Measurements from ENCODE around the gene CHST13.

CHST13 gene

GRCh38 chr3:126510308-126510910, 13.5 kb upstream of the CHST13 start:
- no peak for DNase-seq (ENCODE audit: low read depth)

DNA sequence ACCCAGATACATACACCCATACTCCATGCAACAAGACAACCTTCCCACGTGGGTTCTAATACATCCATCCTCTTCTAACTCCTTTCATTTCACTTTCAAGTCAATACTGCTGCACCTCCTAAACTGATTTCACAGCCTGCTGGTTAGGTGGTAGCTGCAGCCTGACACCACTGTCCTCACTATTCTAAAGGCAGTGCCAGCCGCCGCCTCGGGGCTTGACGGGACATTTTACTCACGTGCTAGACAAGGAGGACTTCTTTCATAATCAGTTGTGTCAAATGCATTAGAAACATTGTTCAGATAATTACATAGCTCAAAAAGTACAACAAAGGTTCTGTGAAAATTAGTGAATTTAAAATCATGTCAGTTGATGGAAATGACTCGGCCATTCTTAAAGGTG, 12.7 kb upstream of the CHST13 start:
- no peak for DNase-seq (ENCODE audit: low read depth)

- no peak for DNase-seq (ENCODE audit: low read depth)
These were observed 11.9 kb upstream of the CHST13 start for GRCh38 chr3:126512026-126512425.

- DNase-seq (ENCODE audit: low read depth), result no peak
These were observed 10.9 kb upstream of the CHST13 start for GRCh38 chr3:126512916-126513650.

GRCh38 chr3:126514161-126514560, 9.8 kb upstream of the CHST13 start:
- no peak for DNase-seq (ENCODE audit: low read depth)

DNA sequence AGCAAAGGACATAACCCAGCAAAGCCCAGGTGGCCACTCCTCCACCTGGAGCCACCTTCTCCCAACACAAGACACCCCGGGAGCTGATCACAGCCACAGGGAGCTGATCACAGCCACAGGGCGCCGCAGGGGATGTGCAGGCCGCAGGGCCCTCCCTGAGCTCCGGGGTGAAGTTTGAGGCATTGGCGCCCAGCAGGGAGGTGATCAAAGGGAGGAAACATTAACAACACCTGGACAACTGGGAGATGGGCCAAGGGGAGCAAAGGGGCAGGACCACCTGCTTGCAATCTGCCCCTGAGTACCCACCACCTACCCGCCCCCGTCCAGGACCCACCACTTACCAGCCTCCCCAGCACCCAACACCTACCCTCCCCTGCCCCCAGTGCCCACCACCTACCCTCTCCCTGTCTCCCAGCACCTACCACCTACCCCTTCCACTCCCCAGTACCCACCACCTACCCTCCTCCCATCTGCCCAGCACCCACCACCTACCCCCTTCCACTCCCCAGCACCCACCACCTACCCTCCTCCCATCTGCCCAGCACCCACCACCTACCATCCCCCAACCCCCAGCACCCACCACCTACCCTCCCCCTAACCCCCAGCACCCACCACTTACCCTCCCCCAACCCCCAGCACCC, 8.8 kb upstream of the CHST13 start:
- no peak for DNase-seq (ENCODE audit: low read depth)

DNA sequence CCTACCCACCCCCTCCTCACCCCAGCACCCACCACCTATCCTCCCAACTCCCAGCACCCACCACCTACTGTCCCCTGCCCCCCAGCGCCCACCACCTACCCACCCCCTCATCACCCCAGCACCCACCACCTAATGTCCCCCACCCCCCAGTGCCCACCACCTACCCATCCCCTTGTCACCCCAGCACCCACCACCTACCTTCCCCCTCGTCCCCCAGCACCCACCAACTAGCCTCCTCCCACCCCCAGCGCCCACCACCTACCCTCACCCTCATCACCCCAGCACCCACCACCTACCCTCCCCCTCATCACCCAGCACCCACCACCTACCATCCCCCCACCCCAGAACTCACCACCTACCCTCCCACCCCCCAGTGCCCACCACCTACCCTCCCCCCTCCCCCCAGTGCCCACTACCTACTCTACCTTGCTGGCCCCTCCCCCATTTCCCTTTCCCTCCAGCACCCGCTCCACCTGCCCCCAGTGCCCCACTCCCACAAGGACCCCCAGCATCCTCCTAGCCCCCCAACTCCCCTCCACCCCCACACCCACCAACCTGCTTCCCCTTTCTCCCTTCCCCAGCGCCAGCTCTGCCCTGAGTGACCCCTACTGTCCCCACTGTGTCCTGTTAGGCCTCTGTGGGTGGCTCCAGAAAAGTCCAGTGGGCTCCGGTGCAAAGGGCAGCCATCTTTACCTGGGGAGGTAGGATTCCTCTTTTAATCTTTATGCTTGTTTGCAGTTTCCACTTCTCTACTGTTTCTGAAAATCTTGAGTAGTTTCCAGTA, 7.6 kb upstream of the CHST13 start:
- DNase-seq (ENCODE audit: low read depth), result no peak

- no peak for DNase-seq (ENCODE audit: low read depth)
These were observed 7.0 kb upstream of the CHST13 start for GRCh38 chr3:126516936-126517290.

DNA sequence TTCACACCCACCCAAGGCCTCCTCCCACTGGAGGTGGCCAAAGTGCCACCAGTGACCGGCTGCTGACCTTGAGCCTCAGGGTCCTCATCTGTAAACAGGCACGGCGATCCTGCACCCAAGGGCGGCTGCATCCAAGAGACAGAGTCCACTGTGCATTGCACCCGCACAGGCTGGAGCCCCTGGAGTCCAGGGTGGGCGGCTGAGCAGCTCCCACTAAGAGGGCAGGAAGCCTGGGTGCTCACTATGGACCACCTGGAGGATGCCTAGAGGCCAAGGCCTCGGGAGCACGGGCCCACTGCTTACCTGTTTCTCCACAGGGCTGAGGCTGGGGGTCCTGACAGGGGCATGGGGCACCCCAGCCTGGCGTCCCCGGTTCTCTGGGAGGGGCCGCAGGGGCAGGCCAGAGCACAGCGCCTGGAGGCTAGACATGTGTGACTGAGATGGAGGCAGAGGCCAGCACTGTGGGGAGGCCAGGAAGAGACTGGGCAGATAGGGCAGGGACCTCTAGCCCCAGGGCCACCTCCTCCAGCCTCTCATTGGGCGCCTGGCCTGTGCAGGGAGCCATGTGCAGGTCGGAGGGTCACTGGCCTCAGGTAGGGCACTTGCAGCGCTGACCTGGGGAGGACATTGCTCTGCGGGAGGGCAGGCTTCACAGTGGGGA, 6.5 kb upstream of the CHST13 start, which contains the start of gene UROC1:
Gene UROC1 (minus strand): TSS at position 483 of the 661 bp plus-strand sequence. CDS start 54 bp downstream, at position 429.
- DNase-seq (ENCODE audit: low read depth), result no peak

GRCh38 chr3:126517986-126518778, 5.8 kb upstream of the CHST13 start:
- DNase-seq (ENCODE audit: low read depth), result no peak

DNA sequence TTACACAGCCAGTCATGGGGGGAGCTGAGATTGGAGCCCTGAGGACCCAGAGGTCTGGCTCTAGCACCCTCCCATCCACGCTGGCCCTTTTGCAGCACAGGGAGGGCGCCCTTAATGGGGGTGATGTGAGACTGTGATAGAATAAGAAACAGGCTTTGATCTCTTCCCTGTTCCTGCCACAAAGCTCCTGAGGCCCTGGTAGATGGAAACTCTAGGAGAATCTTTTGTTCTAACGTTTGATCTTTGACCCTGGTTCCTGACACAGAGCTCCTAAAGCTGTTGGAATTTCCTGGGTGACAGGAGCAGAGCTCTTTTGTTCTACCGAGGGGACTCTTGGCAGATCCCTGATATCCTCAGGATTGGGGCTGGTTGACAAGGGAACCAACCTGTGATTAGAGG, 5.2 kb upstream of the CHST13 start:
- DNase-seq (ENCODE audit: low read depth), result no peak

- no peak for DNase-seq (ENCODE audit: low read depth)
These were observed 4.2 kb upstream of the CHST13 start for GRCh38 chr3:126519506-126520455.

- no peak for DNase-seq (ENCODE audit: low read depth)
These were observed 2.6 kb upstream of the CHST13 start for GRCh38 chr3:126521122-126521891.

GRCh38 chr3:126522363-126522788, 1.6 kb upstream of the CHST13 start:
- DNase-seq (ENCODE audit: low read depth), result no peak

DNA sequence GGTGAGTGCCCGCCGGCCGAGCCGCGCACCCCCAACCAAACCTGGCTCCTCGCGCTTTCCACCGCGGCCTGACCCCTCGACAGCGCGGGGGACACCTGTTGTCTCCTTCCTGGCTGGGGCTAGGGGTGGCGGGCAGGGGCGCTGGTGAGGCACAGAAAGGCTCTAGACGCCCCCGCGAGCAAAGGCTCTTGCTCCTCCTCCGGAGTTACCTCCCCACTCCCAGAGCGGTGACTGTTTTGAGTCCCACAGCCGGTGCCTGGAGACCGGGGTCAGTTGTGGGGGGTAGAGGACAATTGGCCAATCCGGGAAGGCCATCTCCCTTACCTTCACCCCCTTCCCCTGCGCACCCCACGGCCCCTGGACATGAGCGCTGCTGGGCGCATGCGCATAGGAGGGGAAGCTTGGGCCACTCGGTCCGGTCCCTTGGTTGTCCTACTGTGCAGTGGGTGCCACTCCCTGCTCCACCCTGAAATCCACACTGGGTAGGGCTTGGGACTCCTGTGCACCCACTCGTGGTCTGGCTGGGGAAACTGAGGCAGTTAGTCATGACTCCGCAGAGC, 554 bp downstream of the CHST13 start:
- DNase-seq (ENCODE audit: low read depth), result no peak

GRCh38 chr3:126525091-126525852, 1.3 kb downstream of the CHST13 start:
- DNase-seq (ENCODE audit: low read depth), result no peak

- DNase-seq (ENCODE audit: low read depth), result no peak
These were observed 2.1 kb downstream of the CHST13 start for GRCh38 chr3:126525853-126526667.

Data from CMK (cell line).